Mesodermal cell (in vitro differentiated cells): ENCODE results near the gene GOLGA3.
A peak's percentile ranks its signal among the peaks of the same experiment; 100 is the strongest.

ENCODE experiments used
- H3K27ac ChIP-seq: 2 replicates; pipeline ENCODE4 v1.7.0; 2013; ENCODE audit warnings: mild to moderate bottlenecking, low read depth, low read length, moderate library complexity; ENCODE audit not compliant: severe bottlenecking
- H3K36me3 ChIP-seq: 2 replicates; pipeline ENCODE4 v1.7.1; 2013; ENCODE audit warnings: mild to moderate bottlenecking, low read length, moderate library complexity; ENCODE audit not compliant: control insufficient read depth, insufficient read depth
- H3K4me1 ChIP-seq: one replicate; pipeline ENCODE4 v1.7.1; 2013; ENCODE audit warnings: mild to moderate bottlenecking, low read length; ENCODE audit not compliant: insufficient read depth, control insufficient read depth, poor library complexity, severe bottlenecking
- H3K4me3 ChIP-seq: 2 replicates; pipeline ENCODE4 v1.7.0; 2013; ENCODE audit warnings: low read length, control low read depth, mild to moderate bottlenecking; ENCODE audit not compliant: insufficient read depth, poor library complexity, severe bottlenecking; ENCODE audit errors: extremely low read depth
- H3K9me3 ChIP-seq: 2 replicates; pipeline ENCODE4 v1.7.1; 2013; ENCODE audit warnings: mild to moderate bottlenecking, low read length, moderate library complexity; ENCODE audit not compliant: control insufficient read depth
- WGBS, 2 experiments: methylation state at CpG; one replicate each; pipeline ENCODE4 v1.1.5; 2013; ENCODE audit warnings: missing lambda C conversion rate in 2 of 2; ENCODE audit not compliant: insufficient coverage in 2 of 2; 5-methylcytosine and 5-hydroxymethylcytosine counted together

The GOLGA3 gene

DNA sequence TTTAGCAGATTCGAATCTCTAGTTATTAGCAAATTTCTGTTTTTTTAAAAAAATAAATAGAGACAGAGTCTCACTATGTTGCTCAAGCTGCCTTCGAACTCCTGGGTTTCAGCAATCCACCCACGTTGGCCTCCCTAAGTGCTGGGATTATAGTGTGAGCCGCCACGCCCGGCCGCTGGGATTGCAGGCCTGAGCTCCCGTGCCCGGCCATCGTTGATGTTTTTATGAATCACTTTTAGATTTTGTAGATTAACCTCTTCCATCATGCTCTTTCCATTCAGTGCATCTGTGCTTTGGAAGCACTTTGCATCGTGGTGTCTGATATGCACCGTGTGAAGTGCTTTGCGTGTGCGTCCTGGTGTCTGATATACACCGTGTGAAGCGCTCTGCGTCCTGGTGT is 97.1 kb downstream of the GOLGA3 start:
- 89 to 97% methylated on average over 14 to 16 of the region's 17 CpGs for WGBS, 2 experiments
- no peaks in the 10 kb centered on the region for H3K9me3 ChIP-seq
- H3K36me3 ChIP-seq = peaks cover 91% of the 10 kb centered on the region
- H3K4me3 ChIP-seq = no peak overlapping the region
- H3K4me1 ChIP-seq = no peaks in the 10 kb centered on the region
- H3K27ac ChIP-seq = no peak overlapping the region

DNA sequence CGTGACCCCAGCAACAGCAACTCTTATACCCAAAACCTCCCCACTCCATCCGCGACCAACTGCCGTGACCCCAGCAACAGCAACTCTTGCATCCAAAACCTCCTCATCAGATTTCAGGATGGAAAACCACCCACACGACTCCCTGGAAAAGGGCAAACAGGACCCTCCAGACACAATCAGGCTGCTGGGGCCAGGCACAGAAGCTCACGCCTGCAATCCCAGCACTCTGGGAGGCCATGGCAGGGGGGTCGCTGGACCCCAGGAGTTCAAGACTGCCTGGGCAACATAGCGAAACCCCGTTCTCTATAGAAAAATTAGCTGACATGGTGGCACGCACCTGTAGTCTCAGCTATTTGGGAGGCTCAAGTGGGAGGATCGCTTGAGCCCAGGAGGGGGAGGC is 98.3 kb downstream of the GOLGA3 start:
- H3K4me1 ChIP-seq = no peaks in the 10 kb centered on the region
- H3K36me3 ChIP-seq = peaks cover 91% of the 10 kb centered on the region
- 96 to 99% methylated on average over 7 to 10 of the region's 11 CpGs for WGBS, 2 experiments
- H3K9me3 ChIP-seq = no peaks in the 10 kb centered on the region
- no peak overlapping the region for H3K4me3 ChIP-seq
- no peak overlapping the region for H3K27ac ChIP-seq

DNA sequence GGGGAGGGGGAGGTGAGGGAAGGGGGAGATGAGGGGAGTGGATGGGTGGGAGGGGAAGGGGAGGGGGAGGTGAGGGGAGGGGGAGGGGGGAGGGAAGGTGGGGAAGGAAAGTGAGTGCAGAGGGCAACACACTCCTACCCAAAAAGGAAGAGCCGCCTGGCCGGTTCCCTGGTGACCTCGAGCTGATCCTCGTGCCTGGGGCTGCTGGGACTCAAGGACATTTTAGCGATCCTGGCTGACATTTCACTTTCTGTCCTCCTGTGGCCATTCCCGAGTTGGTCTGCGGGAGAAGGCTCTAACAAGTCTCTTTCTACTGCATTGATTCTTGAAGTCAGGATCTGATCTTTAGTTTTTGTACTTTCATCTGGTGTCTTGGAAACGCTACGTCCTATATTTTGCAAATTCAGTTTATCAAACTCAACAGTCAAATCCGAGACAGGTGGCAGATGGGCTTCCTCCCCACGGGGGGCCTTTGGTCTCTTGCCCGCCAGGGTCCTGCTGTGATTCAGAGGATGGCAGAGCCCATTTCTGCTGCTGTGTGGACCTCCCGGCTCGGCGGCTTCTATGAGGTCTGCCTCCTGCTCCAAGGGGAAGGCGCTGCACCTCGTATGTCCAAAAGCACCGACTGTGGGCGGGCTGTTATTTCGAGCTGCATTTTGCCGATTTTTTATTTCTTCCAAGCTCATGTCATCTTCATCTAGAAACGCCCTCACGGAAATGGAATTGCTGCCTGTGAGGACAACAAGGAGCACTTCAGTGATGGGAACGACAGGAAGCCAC is 98.9 kb downstream of the GOLGA3 start:
- no peak overlapping the region for H3K27ac ChIP-seq
- H3K36me3 ChIP-seq = peaks cover 91% of the 10 kb centered on the region

DNA sequence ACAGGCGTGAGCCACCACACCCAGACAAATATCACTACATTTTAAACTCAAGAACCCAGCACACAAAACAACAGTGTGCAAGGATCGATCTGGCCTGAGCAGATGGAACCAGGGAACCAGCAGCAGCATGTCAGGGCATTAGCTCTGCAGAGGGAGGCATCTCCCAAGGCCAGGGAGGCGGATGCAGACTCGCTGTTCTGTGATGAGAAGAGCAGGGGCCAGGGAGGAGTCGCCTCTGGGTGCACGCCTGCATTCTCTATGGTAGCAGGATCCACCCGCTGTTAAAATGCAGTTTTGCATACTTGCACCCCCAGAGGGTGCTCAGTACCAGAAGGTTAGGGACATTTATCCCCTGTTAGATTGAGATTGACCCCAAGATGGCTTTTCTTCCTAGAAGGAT is 100.2 kb downstream of the GOLGA3 start:
- no peak overlapping the region for H3K4me3 ChIP-seq
- H3K36me3 ChIP-seq = peaks cover 91% of the 10 kb centered on the region
- no peak overlapping the region for H3K27ac ChIP-seq
- no peaks in the 10 kb centered on the region for H3K4me1 ChIP-seq
- H3K9me3 ChIP-seq = no peaks in the 10 kb centered on the region
- 95 to 97% methylated on average over 6 to 7 of the region's 7 CpGs for WGBS, 2 experiments

More for the DNA sequence above, 98.9 kb downstream of the GOLGA3 start:
- WGBS, 2 experiments = 91 to 97% methylated on average over 20 to 24 of the region's 24 CpGs
- no peaks in the 10 kb centered on the region for H3K4me1 ChIP-seq
- no peak overlapping the region for H3K4me3 ChIP-seq
- no peaks in the 10 kb centered on the region for H3K9me3 ChIP-seq

DNA sequence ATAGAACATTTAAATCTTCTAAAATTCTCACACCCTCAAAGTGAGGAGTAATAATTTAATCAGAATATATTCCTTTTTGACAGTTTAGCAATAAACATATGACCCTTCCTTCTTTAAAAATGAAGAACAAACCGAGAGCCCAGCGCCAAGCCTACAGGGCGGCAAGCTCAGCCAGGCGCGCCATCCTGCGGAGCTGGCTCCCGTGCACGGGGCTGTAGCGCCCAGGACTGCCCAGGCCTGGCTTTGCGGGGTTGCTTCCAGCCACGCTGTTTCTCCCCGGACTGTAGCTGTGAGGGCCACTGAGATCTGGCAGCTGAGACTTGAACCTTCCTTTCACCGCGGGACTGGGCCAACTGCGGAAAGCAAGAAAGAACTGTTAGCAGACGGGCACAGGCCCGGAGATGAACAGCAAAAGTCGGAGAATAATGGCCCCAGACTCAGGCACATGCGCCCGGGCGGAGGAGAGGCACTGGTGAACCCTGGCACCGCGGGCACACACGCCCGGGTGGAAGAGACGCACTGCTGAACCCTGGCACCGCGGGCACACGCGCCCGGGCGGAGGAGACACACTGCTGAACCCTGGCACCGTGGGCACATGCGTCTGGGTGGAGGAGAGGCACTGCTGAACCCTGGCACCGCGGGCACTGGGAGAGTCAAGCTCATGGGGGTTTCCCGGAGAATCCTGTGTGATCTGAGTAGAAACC is 101.4 kb downstream of the GOLGA3 start:
- 94 to 96% methylated on average over 36 of the region's 37 CpGs for WGBS, 2 experiments
- H3K36me3 ChIP-seq = peaks cover 93% of the 10 kb centered on the region
- no peak overlapping the region for H3K27ac ChIP-seq
- no peak overlapping the region for H3K4me3 ChIP-seq
- no peaks in the 10 kb centered on the region for H3K9me3 ChIP-seq
- H3K4me1 ChIP-seq = no peaks in the 10 kb centered on the region

DNA sequence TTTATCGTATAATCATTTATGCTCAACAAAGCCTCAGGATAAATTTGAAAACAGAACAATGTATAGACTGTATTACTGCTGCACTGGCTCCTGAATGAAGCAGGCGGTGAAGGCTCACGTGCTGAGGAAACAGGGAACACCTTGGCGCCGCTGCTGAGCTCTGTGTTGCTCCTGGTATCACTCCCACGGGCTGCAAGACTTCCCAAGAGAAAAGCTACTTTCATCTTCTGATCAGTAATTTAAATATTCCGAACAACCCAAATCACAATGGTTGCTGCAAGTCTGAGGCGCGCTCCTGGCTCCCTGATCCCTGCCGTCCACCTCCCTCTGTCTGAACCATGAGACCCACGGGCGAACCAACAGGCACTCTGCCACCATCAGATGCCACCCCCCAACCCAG is 102.3 kb downstream of the GOLGA3 start:
- no peaks in the 10 kb centered on the region for H3K4me1 ChIP-seq
- H3K4me3 ChIP-seq = no peak overlapping the region
- peaks cover 93% of the 10 kb centered on the region for H3K36me3 ChIP-seq
- no peaks in the 10 kb centered on the region for H3K9me3 ChIP-seq
- 96 to 100% methylated on average over 10 of the region's 12 CpGs for WGBS, 2 experiments
- H3K27ac ChIP-seq = no peak overlapping the region

DNA sequence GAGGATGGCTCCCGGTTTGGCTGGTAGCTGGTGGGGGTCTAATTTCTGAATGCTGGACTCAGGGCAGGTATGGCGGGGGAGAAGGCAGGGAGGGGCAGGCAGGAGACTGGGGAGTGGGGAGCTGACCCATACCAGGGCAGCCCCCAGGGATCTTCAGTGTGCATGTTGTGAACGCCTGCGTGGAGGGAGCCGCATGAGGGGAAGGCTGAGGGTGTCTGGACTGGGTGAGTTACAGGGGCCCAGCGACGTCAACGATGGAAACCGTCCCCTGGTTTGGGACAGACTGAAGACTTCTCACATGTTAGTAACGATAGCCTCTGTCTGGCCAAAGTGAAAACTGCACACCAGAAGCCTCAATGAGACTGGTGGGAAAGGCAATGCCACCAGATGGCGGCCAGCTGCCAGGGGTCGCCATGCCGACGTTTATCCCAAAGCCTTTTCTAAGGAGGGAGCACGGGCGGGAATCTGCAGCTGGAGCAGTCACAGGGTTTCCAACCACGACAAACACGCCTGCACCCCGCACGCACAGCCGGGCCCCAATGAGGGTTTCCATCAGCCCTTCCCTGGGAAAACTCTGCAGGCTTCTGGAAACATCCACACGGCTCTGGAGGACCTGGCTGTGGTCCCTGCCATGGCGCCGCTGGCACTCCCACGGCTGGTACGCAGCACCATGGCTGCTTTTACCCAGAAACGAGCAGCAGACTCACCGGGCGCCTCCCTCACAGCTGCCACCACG is 104.0 kb downstream of the GOLGA3 start:
- no peak overlapping the region for H3K27ac ChIP-seq
- no peaks in the 10 kb centered on the region for H3K4me1 ChIP-seq
- WGBS, 2 experiments = 94 to 96% methylated on average over 30 of the region's 30 CpGs
- H3K9me3 ChIP-seq = no peaks in the 10 kb centered on the region
- H3K36me3 ChIP-seq = peaks cover 91% of the 10 kb centered on the region
- no peak overlapping the region for H3K4me3 ChIP-seq

DNA sequence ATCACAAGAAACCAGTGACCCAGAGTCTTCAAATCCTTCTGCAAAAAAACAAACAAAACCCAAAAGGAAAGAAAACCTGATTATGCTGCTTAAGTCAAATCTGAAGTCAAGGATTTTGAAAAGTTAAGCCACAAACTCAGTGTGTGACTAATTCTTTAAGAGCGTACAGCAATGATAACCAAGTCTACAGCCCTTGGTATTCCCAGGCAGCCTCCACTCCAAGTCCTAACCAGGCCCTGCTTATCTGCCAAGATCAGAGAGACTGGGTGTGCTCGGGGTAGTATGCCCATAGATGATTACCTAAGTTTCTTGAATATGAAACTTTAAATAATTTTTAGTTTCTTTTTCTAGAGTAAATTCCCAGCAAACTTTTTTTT is 104.9 kb downstream of the GOLGA3 start:
- no peaks in the 10 kb centered on the region for H3K9me3 ChIP-seq
- no peaks in the 10 kb centered on the region for H3K4me1 ChIP-seq
- WGBS, 2 experiments = 100% methylated on average over 1 of the region's 2 CpGs
- H3K4me3 ChIP-seq = no peak overlapping the region
- H3K27ac ChIP-seq = peak overlapping the region; percentile 24
- peaks cover 96% of the 10 kb centered on the region for H3K36me3 ChIP-seq

DNA sequence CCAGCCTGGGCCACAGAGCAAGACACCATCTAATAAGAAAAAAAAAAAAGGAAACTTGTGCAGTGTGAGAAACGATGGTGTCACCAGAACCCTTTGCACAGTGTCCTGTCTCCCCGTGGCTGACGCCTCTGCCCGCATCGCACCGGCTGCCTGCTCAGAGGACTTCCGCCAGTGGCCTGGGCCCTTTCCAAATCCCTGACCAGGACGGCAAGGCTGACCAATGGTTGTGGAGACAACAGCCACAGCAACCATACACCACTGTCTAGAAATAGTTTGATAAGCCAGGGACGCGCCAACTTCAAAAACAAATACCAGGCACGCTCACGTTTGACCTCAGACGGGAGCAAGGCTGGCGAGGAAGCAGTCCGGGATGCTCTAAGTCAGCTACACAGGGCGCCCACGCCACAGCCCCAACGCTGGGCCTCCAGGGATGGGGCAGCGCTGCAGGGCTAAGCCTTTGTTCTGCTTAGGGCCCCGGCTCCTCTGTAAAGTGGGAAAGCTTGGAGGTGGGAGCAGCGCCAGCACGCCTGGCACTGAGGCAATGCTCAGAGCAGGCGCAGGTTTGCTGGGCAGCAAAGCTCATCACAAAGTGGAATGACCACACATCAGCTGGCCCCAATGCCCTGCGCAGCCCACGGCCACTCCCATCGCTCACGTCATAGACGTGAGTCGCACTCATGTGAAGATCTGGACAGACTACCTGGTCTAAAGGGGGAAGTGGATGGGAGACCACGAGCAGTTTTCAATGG is 105.5 kb downstream of the GOLGA3 start:
- Histone ChIP-seq H3K36me3 (peaks cover 93% of the 10 kb centered on the region), H3K4me3 (no peak overlapping the region), H3K9me3 (no peaks in the 10 kb centered on the region), H3K4me1 (no peaks in the 10 kb centered on the region), H3K27ac (peak overlapping the region; percentile 24)
- WGBS, 2 experiments = 95 to 96% methylated on average over 23 to 30 of the region's 30 CpGs

DNA sequence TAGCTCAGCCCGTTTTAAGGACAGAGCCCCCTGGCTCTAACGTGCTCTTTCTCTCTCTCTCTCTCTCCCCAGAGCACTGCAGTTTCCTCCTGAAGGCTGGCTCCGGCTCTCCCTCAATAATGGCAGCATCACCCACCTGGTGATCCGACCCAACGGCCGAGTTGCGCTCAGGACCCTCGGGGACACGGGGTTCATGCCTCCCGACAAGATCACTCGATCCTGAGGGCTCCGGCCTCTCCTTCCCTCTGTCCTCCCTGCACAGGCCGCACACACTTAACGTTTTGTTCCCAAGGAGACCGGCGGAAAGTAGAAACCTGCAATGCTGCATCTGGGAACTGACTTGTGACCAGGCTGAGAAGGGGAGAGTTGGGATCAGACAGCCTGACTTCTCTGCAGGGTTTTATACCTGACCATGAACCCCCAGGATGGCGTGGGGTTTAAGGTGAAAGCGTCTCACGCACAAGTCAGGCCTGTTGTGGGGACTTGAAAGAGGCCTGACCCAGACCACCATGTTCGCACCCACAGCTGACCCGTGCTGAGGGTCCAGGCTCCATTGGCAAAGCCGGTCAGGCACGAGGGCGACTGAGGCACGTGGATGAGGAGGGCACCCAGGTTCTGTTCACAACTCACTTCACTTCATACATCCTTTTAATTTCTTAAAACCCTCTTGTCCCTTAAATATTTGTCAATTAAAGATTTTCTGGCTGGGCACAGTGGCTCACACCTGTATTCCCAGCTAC is 107.9 kb downstream of the GOLGA3 start:
- H3K9me3 ChIP-seq = no peaks in the 10 kb centered on the region
- 95 to 99% methylated on average over 20 to 24 of the region's 25 CpGs for WGBS, 2 experiments
- H3K36me3 ChIP-seq = peaks cover 90% of the 10 kb centered on the region

More for the DNA sequence above, 107.9 kb downstream of the GOLGA3 start:
- no peak overlapping the region for H3K27ac ChIP-seq
- H3K4me1 ChIP-seq = no peaks in the 10 kb centered on the region
- no peak overlapping the region for H3K4me3 ChIP-seq
